ENCODE measurements around the gene HSD11B2.

DNA sequence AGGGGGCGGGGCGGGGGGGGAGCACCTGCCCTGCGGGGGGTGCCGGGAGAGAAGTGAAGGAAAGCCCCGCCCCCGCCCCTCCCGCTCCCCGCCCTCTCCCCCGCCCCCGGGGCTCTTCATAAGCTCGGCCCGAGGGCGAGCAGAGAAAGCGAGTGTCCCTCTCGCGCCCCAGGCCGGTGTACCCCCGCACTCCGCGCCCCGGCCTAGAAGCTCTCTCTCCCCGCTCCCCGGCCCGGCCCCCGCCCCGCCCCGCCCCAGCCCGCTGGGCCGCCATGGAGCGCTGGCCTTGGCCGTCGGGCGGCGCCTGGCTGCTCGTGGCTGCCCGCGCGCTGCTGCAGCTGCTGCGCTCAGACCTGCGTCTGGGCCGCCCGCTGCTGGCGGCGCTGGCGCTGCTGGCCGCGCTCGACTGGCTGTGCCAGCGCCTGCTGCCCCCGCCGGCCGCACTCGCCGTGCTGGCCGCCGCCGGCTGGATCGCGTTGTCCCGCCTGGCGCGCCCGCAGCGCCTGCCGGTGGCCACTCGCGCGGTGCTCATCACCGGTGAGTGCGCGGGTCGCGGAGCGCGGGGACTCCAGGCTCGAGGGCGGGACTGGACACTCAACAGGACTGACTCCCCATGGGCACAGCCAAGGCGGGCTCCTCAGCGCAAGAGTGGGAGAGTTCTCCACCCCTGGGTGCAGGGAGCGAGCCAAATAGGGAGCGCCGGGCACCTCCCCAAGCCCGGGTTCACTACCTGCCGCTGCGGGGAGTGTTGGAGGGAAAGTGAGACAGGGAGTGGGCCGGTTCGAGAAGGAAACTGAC lies at the start of gene HSD11B2:
- TF ChIP-seq, protein P1, sequence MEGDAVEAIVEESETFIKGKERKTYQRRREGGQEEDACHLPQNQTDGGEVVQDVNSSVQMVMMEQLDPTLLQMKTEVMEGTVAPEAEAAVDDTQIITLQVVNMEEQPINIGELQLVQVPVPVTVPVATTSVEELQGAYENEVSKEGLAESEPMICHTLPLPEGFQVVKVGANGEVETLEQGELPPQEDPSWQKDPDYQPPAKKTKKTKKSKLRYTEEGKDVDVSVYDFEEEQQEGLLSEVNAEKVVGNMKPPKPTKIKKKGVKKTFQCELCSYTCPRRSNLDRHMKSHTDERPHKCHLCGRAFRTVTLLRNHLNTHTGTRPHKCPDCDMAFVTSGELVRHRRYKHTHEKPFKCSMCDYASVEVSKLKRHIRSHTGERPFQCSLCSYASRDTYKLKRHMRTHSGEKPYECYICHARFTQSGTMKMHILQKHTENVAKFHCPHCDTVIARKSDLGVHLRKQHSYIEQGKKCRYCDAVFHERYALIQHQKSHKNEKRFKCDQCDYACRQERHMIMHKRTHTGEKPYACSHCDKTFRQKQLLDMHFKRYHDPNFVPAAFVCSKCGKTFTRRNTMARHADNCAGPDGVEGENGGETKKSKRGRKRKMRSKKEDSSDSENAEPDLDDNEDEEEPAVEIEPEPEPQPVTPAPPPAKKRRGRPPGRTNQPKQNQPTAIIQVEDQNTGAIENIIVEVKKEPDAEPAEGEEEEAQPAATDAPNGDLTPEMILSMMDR (IDR thresholded peaks at IDR 0.05) = no peak
- no peak for TF ChIP-seq POLR2A (IDR thresholded peaks at IDR 0.05)
- no peak for TF ChIP-seq POLR2AphosphoS5 (IDR thresholded peaks at IDR 0.05)
